Panc1 (cell line): ENCODE measurements around the gene TF. TPM values are rescaled to one million over a fixed set of nuclear protein-coding genes. Genes with fewer than 3 reads are reported as not detected.
A peak's percentile ranks its signal among the peaks of the same experiment; 100 is the strongest.

ENCODE experiments used
- ATAC-seq: fragments of 200-7000 bp; cut with Tn5 transposase; 2 replicates; pipeline ENCODE4 v1.9.1; 2020; ENCODE audit warnings: mild to moderate bottlenecking, moderate library complexity
- BruUV-seq: library from RNA; stranded (reverse); fragments of 400-500 nt; replicated peaks from 2 replicates; lab custom pipeline; 2021; lab: Mats Ljungman, UMichigan
- CTCF ChIA-PET: fragments of 300-600 bp; sonication (Branson Sonifier 250); formaldehyde crosslinking; loops from one replicate; lab custom pipeline; 2022; ENCODE audit warnings: antibody characterized with exemption; lab: Charles Lee
- POLR2A ChIA-PET: fragments of 300-600 bp; sonication (Branson Sonifier 250); formaldehyde crosslinking; loops from one replicate; lab custom pipeline; 2022; ENCODE audit warnings: antibody characterized with exemption; lab: Charles Lee
- DNase-seq: peaks from one replicate; pipeline ENCODE4 v3.0.0-alpha.2; 2010; ENCODE audit warnings: low read depth, low spot score
- H3K27ac ChIP-seq: 2 replicates; pipeline ENCODE4 v1.5.1; 2011; ENCODE audit warnings: mild to moderate bottlenecking, low read length, inconsistent platforms
- H3K27me3 ChIP-seq: fragments of 200-500 bp; sonication (Bioruptor generic); 2 replicates; pipeline ENCODE4 v1.6.0; 2014; ENCODE audit warnings: low read length, inconsistent platforms; ENCODE audit not compliant: control insufficient read depth, insufficient read depth
- H3K36me3 ChIP-seq: fragments of 200-500 bp; sonication (Bioruptor generic); 2 replicates; pipeline ENCODE4 v1.5.1; 2014; ENCODE audit warnings: inconsistent platforms, mild to moderate bottlenecking, low read length, moderate library complexity; ENCODE audit not compliant: control insufficient read depth, insufficient read depth
- H3K4me1 ChIP-seq: 2 replicates; pipeline ENCODE4 v1.5.1; 2011; ENCODE audit warnings: inconsistent platforms, mild to moderate bottlenecking, low read length, moderate library complexity; ENCODE audit not compliant: control insufficient read depth, insufficient read depth
- H3K4me3 ChIP-seq, 2 experiments: 2 replicates each; pipeline ENCODE4 v1.5.1; 2011 to 2012; ENCODE audit warnings: low read depth in 2 of 2, low read length in 2 of 2, mild to moderate bottlenecking in 2 of 2, inconsistent platforms in 1 of 2, moderate library complexity in 1 of 2
- H3K9me3 ChIP-seq: fragments of 200-500 bp; sonication (Bioruptor generic); 2 replicates; pipeline ENCODE4 v1.5.1; 2014; ENCODE audit warnings: low read depth, mild to moderate bottlenecking, inconsistent platforms, low read length, moderate library complexity; ENCODE audit not compliant: control insufficient read depth, insufficient read depth
- CTCF ChIP-seq: fragments of 450-650 bp; IDR thresholded peaks from 2 replicates; pipeline ENCODE4 v1.5.1; 2017; ENCODE audit warnings: mild to moderate bottlenecking
- POLR2AphosphoS5 ChIP-seq: IDR thresholded peaks from 2 replicates; pipeline ENCODE4 v1.6.1; 2012; ENCODE audit warnings: mild to moderate bottlenecking, low read depth, low read length, moderate library complexity
- REST ChIP-seq, 2 experiments: IDR thresholded peaks; 2 replicates each; pipeline ENCODE4 v1.6.1; 2011 to 2012; ENCODE audit warnings: low read depth in 2 of 2, control low read depth in 1 of 2, low read length in 1 of 2, mild to moderate bottlenecking in 1 of 2, moderate library complexity in 1 of 2; ENCODE audit not compliant: insufficient read depth in 1 of 2
- SIN3A ChIP-seq: IDR thresholded peaks from 2 replicates; pipeline ENCODE4 v1.6.1; 2012; ENCODE audit warnings: low read depth, mild to moderate bottlenecking, low read length, moderate library complexity, borderline replicate concordance; ENCODE audit not compliant: insufficient read depth
- TCF7L2 ChIP-seq: IDR thresholded peaks from 2 replicates; pipeline ENCODE4 v1.6.1; 2011; ENCODE audit warnings: mild to moderate bottlenecking, low read depth, low read length, inconsistent platforms
- in situ Hi-C: cut with HindIII; loops from 2 replicates; pipeline ENCODE4 v1.10.0; 2016; ENCODE audit warnings: low sequenced_read_pairs, low pct_unique_long_range_greater_than_20kb
- intact Hi-C: fragments of 100-400 bp; cut with micrococcal nuclease; formaldehyde crosslinking; loops from one replicate; pipeline ENCODE4 v1.10.0; 2022; ENCODE audit not compliant: unreplicated experiment
- total RNA-seq: library from RNA; stranded (reverse); gene quantifications from one replicate; pipeline ENCODE4 v1.2.1, GENCODE V29; 2021; ENCODE audit not compliant: unreplicated experiment

TF gene
- total RNA-seq, 1 experiment from 2014 or later: 9.5 TPM

GRCh38 chr3:133776794-133777438, 30.7 kb downstream of the TF start:
- ATAC-seq (no peak), DNase-seq (no peak)
- Histone ChIP-seq H3K36me3 (no peaks in the 10 kb centered on the region), H3K27ac (no peak overlapping the region), H3K27me3 (peaks cover 3% of the 10 kb centered on the region), H3K4me3 (no peak overlapping the region), H3K4me1 (no peaks in the 10 kb centered on the region), H3K9me3 (no peaks in the 10 kb centered on the region)
- CTCF ChIA-PET: no interaction called here
- no TSS peak for BruUV-seq
- no peak for TF ChIP-seq REST (IDR thresholded peaks at IDR 0.05; ENCODE audit: insufficient read depth in 1 of 2, low read depth in 2 of 2, low read length in 1 of 2)
- POLR2A ChIA-PET: no interaction called here
- in situ Hi-C loops (no loop called here), intact Hi-C loops (no loop called here)

- TF ChIP-seq CTCF (no peak), SIN3A (no peak), REST (IDR thresholded peaks at IDR 0.05; ENCODE audit: insufficient read depth in 1 of 2, low read depth in 2 of 2, low read length in 1 of 2) (no peak), POLR2AphosphoS5 (no peak), TCF7L2 (no peak)
- Histone ChIP-seq H3K4me3 (no peak overlapping the region), H3K27ac (no peak overlapping the region), H3K9me3 (no peaks in the 10 kb centered on the region), H3K4me1 (no peaks in the 10 kb centered on the region), H3K27me3 (peaks cover 3% of the 10 kb centered on the region), H3K36me3 (no peaks in the 10 kb centered on the region)
- ATAC-seq (peak; percentile 26; the same call in 1 of the 2 replicates), DNase-seq (no peak)
- intact Hi-C loops (no loop called here), in situ Hi-C loops (no loop called here)
- no TSS peak for BruUV-seq
- POLR2A ChIA-PET: interaction anchor here (0.5 kb wide), 1 partner anchor 36 kb away, joined by 3 read pairs; no protein-coding TSS in a partner anchor
- CTCF ChIA-PET: no interaction called here
These were observed 31.8 kb downstream of the TF start for GRCh38 chr3:133777807-133778568.
